ENCODE measurements around the gene STIMATE. TPM values are rescaled to one million over a fixed set of nuclear protein-coding genes. Genes with fewer than 3 reads are reported as not detected.

STIMATE gene
- total RNA-seq, 3 donors from 2014 or later (not counting 1 experiment from before 2014, with no cell fraction given), result 24.6 to 35.0 (median 33.1) TPM

DNA sequence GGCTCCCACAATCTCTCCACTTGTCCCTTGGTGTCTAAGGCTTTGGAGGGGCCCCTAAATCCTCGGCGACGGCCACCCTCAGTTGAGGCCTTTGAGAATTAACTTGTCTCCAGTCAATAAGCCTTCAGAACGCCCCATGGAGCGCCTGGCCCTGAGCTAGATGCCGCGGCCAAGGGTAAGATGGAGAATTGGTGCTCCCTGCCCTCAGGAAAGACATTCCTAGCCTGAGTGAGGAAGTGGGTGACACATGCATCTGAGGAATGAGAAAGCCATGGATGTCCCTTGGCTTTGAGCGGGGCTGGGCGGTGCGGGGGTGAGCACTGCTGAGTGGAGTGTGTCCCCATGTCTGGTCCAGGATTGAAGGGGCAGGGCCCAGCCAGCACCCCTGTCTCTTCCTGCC is 80.1 kb downstream of the STIMATE start:
- Mint-ChIP-seq H3K4me1 (no peaks in the 10 kb centered on the region), H3K36me3 (no peaks in the 10 kb centered on the region), H3K27me3 (ENCODE audit: low read depth in 2 of 2) (no peaks in the 10 kb centered on the region), H3K27ac (no peak overlapping the region), H3K4me3 (no peak overlapping the region), H3K9me3 (no peaks in the 10 kb centered on the region)
- no peak for ATAC-seq
- intact Hi-C loops (cut with micrococcal nuclease), result no loop called here
- Histone ChIP-seq H3K27me3 (ENCODE audit: control insufficient read depth, insufficient read depth, low read length) (no peaks in the 10 kb centered on the region), H3K4me3 (ENCODE audit: low read length) (no peak overlapping the region), H3K9me3 (ENCODE audit: control insufficient read depth, insufficient read depth, low read length) (no peaks in the 10 kb centered on the region), H3K36me3 (ENCODE audit: control insufficient read depth, insufficient read depth, low read length) (no peaks in the 10 kb centered on the region), H3K27ac (ENCODE audit: low read length) (no peak overlapping the region), H3K4me1 (ENCODE audit: control insufficient read depth, insufficient read depth, low read length) (no peaks in the 10 kb centered on the region)
- WGBS (ENCODE audit: insufficient coverage), result 100% methylated on average over 10 of the region's 10 CpGs
- TF ChIP-seq, protein P1, sequence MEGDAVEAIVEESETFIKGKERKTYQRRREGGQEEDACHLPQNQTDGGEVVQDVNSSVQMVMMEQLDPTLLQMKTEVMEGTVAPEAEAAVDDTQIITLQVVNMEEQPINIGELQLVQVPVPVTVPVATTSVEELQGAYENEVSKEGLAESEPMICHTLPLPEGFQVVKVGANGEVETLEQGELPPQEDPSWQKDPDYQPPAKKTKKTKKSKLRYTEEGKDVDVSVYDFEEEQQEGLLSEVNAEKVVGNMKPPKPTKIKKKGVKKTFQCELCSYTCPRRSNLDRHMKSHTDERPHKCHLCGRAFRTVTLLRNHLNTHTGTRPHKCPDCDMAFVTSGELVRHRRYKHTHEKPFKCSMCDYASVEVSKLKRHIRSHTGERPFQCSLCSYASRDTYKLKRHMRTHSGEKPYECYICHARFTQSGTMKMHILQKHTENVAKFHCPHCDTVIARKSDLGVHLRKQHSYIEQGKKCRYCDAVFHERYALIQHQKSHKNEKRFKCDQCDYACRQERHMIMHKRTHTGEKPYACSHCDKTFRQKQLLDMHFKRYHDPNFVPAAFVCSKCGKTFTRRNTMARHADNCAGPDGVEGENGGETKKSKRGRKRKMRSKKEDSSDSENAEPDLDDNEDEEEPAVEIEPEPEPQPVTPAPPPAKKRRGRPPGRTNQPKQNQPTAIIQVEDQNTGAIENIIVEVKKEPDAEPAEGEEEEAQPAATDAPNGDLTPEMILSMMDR (IDR thresholded peaks at IDR 0.05), result no peak
- no peak for DNase-seq

DNA sequence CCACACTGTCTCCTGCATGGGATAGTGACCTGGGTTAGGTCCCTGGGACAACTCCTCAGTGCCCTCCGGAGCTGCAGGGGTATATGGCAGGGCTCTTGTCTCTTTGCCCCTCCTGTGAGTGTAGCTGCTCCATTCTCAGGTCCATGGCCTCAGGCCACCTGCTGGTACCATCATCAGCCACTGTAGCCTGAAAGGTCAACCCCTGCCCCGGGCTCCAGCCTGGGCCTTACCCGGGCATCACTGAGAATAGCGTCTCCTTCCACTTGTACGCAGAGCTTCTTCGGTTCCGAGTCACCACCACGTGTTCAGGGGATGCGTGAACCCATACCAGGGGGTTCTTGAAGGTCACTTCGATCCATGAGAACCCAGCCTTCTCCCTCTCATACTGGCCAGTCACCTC is 80.7 kb downstream of the STIMATE start:
- H3K36me3 ChIP-seq (ENCODE audit: control insufficient read depth, insufficient read depth, low read length), result no peaks in the 10 kb centered on the region
- intact Hi-C loops (cut with micrococcal nuclease), result no loop called here
- no peak overlapping the region for H3K4me3 Mint-ChIP-seq
- no peaks in the 10 kb centered on the region for H3K4me1 ChIP-seq (ENCODE audit: control insufficient read depth, insufficient read depth, low read length)
- H3K4me3 ChIP-seq (ENCODE audit: low read length), result no peak overlapping the region
- DNase-seq (no peak), ATAC-seq (no peak)
- H3K27me3 Mint-ChIP-seq (ENCODE audit: low read depth in 2 of 2), result no peaks in the 10 kb centered on the region
- no peaks in the 10 kb centered on the region for H3K9me3 ChIP-seq (ENCODE audit: control insufficient read depth, insufficient read depth, low read length)
- TF ChIP-seq, protein P1 (IDR thresholded peaks at IDR 0.05), result no peak
- no peak overlapping the region for H3K27ac Mint-ChIP-seq
- H3K27me3 ChIP-seq (ENCODE audit: control insufficient read depth, insufficient read depth, low read length), result no peaks in the 10 kb centered on the region
- H3K9me3 Mint-ChIP-seq, result no peaks in the 10 kb centered on the region
- H3K36me3 Mint-ChIP-seq, result no peaks in the 10 kb centered on the region
- no peak overlapping the region for H3K27ac ChIP-seq (ENCODE audit: low read length)
- 93% methylated on average over 10 of the region's 10 CpGs for WGBS (ENCODE audit: insufficient coverage)
- H3K4me1 Mint-ChIP-seq, result no peaks in the 10 kb centered on the region

DNA sequence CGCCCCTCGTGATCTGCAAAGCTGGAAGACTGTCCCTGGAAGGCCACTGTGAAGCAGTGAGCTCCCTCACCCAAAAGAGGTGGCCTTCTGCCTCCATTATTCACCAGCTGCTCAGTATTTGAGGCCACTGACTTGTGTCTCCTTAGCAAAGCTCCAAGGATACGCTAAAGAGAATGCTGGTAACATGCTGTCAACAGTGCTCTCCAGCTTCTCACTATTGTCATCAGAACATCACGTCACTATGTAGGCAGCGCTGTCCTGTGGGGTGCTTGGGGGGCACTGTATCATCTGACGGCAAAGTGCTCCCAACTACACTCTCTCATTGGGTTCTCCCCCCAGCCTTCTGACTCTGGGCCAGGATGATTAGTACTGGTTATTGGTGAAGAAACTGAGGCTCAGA is 81.1 kb downstream of the STIMATE start:
- H3K27me3 Mint-ChIP-seq (ENCODE audit: low read depth in 2 of 2), result no peaks in the 10 kb centered on the region
- H3K9me3 Mint-ChIP-seq, result no peaks in the 10 kb centered on the region
- no peaks in the 10 kb centered on the region for H3K4me1 ChIP-seq (ENCODE audit: control insufficient read depth, insufficient read depth, low read length)
- no peaks in the 10 kb centered on the region for H3K36me3 Mint-ChIP-seq
- TF ChIP-seq, protein P1 (IDR thresholded peaks at IDR 0.05), result no peak
- H3K4me1 Mint-ChIP-seq, result no peaks in the 10 kb centered on the region
- no peak for ATAC-seq
- H3K36me3 ChIP-seq (ENCODE audit: control insufficient read depth, insufficient read depth, low read length), result no peaks in the 10 kb centered on the region
- H3K27me3 ChIP-seq (ENCODE audit: control insufficient read depth, insufficient read depth, low read length), result no peaks in the 10 kb centered on the region
- WGBS (ENCODE audit: insufficient coverage), result 88% methylated on average over 5 of the region's 6 CpGs
- H3K4me3 ChIP-seq (ENCODE audit: low read length), result no peak overlapping the region
- H3K4me3 Mint-ChIP-seq, result no peak overlapping the region
- no peaks in the 10 kb centered on the region for H3K9me3 ChIP-seq (ENCODE audit: control insufficient read depth, insufficient read depth, low read length)
- DNase-seq, result no peak
- H3K27ac ChIP-seq (ENCODE audit: low read length), result no peak overlapping the region
- no peak overlapping the region for H3K27ac Mint-ChIP-seq
- intact Hi-C loops (cut with micrococcal nuclease), result no loop called here

DNA sequence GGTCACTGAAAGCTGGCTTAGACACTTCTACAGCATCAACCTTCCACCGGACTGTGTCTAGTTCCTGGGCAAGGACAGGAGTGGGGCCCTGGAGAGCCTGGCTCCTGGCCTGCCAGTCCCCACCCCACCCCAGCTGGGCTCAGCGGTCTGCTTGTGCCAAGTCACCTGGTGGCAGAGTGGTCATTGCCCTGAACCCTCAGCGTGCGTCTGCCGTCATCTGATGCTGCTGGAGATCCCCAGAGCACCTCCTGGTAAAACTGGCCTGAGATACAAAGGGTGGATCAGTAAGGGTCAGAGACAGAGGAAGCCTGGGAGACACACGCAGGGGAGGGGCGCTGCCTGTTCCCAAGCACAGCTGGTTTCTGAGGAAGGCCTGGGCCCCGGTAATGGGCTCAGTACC is 83.5 kb downstream of the STIMATE start:
- WGBS (ENCODE audit: insufficient coverage), result 97% methylated on average over 8 of the region's 8 CpGs
- Histone ChIP-seq H3K27me3 (ENCODE audit: control insufficient read depth, insufficient read depth, low read length) (no peaks in the 10 kb centered on the region), H3K4me3 (ENCODE audit: low read length) (no peak overlapping the region), H3K4me1 (ENCODE audit: control insufficient read depth, insufficient read depth, low read length) (no peaks in the 10 kb centered on the region), H3K27ac (ENCODE audit: low read length) (no peak overlapping the region), H3K9me3 (ENCODE audit: control insufficient read depth, insufficient read depth, low read length) (no peaks in the 10 kb centered on the region), H3K36me3 (ENCODE audit: control insufficient read depth, insufficient read depth, low read length) (no peaks in the 10 kb centered on the region)
- intact Hi-C loops (cut with micrococcal nuclease), result no loop called here
- DNase-seq (no peak), ATAC-seq (no peak)
- H3K4me1 Mint-ChIP-seq, result peaks cover 0 to 11% of the 10 kb centered on the region in 2 donors
- TF ChIP-seq, protein P1 (IDR thresholded peaks at IDR 0.05), result no peak
- no peaks in the 10 kb centered on the region for H3K9me3 Mint-ChIP-seq
- no peak overlapping the region for H3K27ac Mint-ChIP-seq
- H3K4me3 Mint-ChIP-seq, result no peak overlapping the region
- H3K27me3 Mint-ChIP-seq (ENCODE audit: low read depth in 2 of 2), result no peaks in the 10 kb centered on the region
- no peaks in the 10 kb centered on the region for H3K36me3 Mint-ChIP-seq

Data from natural killer cell (primary cell).